GM12878 (cell line): Measurements from ENCODE around the gene TMEM217.

Experiments used
- SMARCA5 ChIP-seq: fragments of 450-650 bp; IDR thresholded peaks from 2 replicates; pipeline ENCODE4 v1.6.1; 2017; ENCODE audit warnings: mild to moderate bottlenecking
- TF ChIP-seq, protein P1 (sequence below): IDR thresholded peaks from 2 replicates; pipeline ENCODE4 v1.6.1; 2012; ENCODE audit warnings: mild to moderate bottlenecking, low read depth, low read length

- no peak for TF ChIP-seq SMARCA5
- TF ChIP-seq, protein P1, sequence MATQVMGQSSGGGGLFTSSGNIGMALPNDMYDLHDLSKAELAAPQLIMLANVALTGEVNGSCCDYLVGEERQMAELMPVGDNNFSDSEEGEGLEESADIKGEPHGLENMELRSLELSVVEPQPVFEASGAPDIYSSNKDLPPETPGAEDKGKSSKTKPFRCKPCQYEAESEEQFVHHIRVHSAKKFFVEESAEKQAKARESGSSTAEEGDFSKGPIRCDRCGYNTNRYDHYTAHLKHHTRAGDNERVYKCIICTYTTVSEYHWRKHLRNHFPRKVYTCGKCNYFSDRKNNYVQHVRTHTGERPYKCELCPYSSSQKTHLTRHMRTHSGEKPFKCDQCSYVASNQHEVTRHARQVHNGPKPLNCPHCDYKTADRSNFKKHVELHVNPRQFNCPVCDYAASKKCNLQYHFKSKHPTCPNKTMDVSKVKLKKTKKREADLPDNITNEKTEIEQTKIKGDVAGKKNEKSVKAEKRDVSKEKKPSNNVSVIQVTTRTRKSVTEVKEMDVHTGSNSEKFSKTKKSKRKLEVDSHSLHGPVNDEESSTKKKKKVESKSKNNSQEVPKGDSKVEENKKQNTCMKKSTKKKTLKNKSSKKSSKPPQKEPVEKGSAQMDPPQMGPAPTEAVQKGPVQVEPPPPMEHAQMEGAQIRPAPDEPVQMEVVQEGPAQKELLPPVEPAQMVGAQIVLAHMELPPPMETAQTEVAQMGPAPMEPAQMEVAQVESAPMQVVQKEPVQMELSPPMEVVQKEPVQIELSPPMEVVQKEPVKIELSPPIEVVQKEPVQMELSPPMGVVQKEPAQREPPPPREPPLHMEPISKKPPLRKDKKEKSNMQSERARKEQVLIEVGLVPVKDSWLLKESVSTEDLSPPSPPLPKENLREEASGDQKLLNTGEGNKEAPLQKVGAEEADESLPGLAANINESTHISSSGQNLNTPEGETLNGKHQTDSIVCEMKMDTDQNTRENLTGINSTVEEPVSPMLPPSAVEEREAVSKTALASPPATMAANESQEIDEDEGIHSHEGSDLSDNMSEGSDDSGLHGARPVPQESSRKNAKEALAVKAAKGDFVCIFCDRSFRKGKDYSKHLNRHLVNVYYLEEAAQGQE: no peak
Observed at GRCh38 chr6:37238381-37238780, 19.6 kb downstream of the TMEM217 start.
